GM12892 (cell line): Measurements from ENCODE around the gene HNRNPUL1.

Experiments
- DNase-seq: peaks from one replicate; pipeline ENCODE4 v3.0.0; 2011; ENCODE audit not compliant: insufficient read length
- FAIRE-seq: peaks from 2 replicates; lab custom pipeline; 2011; peaks lifted over from hg19 to GRCh38; lab: Jason Lieb, UNC
- POLR2A ChIP-seq: IDR thresholded peaks from 2 replicates; pipeline ENCODE4 v1.6.1; 2011; ENCODE audit warnings: low read depth, low read length, control low read depth
- POLR2AphosphoS5 ChIP-seq: IDR thresholded peaks from 2 replicates; pipeline ENCODE4 v1.6.1; 2011; ENCODE audit warnings: low read depth, low read length, control low read depth
- TAF1 ChIP-seq: IDR thresholded peaks from 2 replicates; pipeline ENCODE4 v1.6.1; 2011; ENCODE audit warnings: low read depth, mild to moderate bottlenecking, control low read depth, low read length, borderline replicate concordance

The HNRNPUL1 gene

GRCh38 chr19:41324921-41325639 is 60.9 kb downstream of the HNRNPUL1 start:
- TF ChIP-seq POLR2AphosphoS5 (peak; percentile 39; the same call in 1 of the 2 replicates), POLR2A (no peak)
- FAIRE-seq, result no peak
- DNase-seq, result no peak

DNA sequence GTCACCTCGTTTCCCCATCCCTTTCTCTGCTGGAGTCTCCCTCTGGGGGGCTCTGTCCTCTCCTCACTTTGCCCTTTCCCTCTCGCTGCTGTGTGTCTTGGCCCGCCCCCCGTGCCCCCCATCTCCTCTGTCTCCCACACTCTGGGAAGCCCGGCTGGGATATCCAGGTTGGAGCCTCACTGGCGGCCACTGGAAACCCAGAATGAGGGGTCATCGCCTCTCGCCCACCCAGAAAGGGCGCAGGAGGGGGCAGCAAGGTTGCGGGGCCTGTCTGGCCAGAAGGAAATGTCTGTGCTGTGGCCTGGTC is 61.4 kb downstream of the HNRNPUL1 start:
- FAIRE-seq (no peak), DNase-seq (no peak)
- TF ChIP-seq POLR2A, result no peak
- TF ChIP-seq POLR2AphosphoS5, result no peak

DNA sequence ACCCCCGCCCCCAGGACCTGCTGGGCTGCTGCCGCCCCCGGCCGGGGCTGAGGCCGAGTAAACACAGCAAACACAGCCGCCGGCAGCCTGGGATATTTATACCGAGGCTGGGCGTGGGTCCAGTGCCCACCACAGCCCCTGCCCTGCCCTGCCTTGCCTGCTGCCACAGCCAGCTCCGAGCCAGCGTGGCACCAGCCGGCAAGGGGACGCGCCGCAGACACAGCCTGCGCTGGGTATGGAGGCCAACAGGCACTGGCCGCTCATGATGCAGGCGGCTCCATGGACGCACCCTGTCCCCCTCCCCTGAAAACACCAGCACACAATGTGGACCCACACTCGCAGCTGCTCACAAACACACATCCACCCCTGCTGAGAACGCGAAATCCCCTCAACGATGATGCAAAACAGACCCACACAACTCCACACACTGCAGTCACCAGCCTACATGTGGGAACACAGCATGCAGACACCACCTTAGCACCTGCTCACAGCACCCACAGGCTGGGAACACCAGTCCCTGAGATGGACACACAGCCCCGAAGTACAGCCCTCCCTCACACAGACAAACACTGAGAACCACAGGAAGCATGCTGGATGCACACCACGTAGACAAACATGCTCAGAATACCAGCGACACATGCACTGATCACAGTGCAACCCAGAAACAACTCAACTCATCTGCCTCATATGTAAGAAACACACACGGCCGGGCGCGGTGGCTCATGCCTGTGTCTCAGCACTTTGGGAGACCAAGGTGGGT is 62.0 kb downstream of the HNRNPUL1 start:
- no peak for DNase-seq
- TF ChIP-seq POLR2AphosphoS5, result peak; percentile 70
- TF ChIP-seq POLR2A, result no peak; the same call in 1 of the 2 replicates
- FAIRE-seq, result peak; percentile 85

- FAIRE-seq (no peak), DNase-seq (no peak)
- TF ChIP-seq POLR2A, result no peak
These were observed 63.0 kb downstream of the HNRNPUL1 start for GRCh38 chr19:41327076-41327575.

GRCh38 chr19:41327576-41328156 is 63.5 kb downstream of the HNRNPUL1 start:
- peak; percentile 85; the same call in 1 of the 2 replicates for TF ChIP-seq POLR2AphosphoS5
- TF ChIP-seq POLR2A, result peak; percentile 78
- 0 out of 2 replicates have a peak, but pooled peaks have one; percentile 25 for TF ChIP-seq TAF1
- FAIRE-seq, result peak; percentile 86
- DNase-seq, result peak; percentile 90

DNA sequence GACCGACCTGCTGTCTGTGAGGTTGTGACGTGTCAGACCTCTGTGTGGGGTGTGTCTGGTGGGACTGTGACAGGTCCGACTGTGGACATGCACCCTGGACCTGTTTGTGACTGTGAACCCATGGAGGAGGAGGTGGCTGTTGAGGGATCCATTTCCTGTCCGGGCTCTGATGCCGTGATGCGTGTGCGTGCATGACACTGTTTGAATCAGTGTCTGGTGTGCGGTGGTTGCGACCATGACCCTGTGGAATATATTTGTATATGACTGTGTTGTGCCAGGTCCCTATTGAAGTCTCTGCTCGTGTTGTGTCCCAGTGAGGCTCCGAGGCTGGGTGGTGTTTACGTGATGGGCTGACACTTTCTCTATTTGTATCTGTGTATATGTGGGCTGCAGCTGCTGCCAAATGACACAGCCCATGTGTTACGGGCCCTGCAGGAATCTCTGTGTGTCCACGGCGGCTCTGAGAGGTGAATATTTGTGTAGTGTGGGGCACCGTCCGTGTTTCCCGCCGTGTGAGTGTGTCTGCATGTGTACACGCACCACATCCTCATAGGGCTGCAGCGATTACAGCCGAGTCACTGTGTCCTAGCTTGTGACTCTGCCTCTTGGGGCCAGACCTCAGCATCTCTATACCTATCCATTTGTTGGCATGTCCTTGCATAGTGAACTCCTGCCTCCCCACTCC is 64.1 kb downstream of the HNRNPUL1 start:
- FAIRE-seq, result no peak
- DNase-seq, result no peak
- TF ChIP-seq TAF1, result no peak
- peak; percentile 19; the same call in 1 of the 2 replicates for TF ChIP-seq POLR2AphosphoS5
- peak; percentile 65; the same call in 1 of the 2 replicates for TF ChIP-seq POLR2A

DNA sequence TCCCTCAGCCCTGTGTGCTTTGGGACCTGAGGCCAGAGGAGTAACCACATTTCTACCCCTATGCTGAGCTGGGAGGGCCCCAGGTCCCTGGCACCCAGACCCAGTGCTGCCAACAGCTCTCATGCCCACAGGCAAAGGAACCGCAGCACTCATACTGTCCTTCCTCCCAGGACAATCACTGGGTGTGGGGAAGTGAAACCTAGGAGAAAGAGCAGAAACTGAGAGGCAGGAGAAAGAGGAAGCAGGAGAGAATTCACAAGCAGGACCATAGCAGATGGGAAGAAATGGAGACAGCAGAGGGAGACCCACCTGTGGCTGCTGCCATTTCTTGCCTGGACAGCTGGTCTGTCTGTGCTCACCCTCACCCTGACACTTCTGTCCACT is 64.7 kb downstream of the HNRNPUL1 start:
- TF ChIP-seq TAF1 (no peak), POLR2A (no peak), POLR2AphosphoS5 (no peak)
- DNase-seq, result no peak
- peak; percentile 42 for FAIRE-seq

GRCh38 chr19:41330481-41330880 is 66.3 kb downstream of the HNRNPUL1 start:
- TF ChIP-seq POLR2A (no peak), POLR2AphosphoS5 (no peak), TAF1 (no peak)
- FAIRE-seq (no peak), DNase-seq (no peak)

DNA sequence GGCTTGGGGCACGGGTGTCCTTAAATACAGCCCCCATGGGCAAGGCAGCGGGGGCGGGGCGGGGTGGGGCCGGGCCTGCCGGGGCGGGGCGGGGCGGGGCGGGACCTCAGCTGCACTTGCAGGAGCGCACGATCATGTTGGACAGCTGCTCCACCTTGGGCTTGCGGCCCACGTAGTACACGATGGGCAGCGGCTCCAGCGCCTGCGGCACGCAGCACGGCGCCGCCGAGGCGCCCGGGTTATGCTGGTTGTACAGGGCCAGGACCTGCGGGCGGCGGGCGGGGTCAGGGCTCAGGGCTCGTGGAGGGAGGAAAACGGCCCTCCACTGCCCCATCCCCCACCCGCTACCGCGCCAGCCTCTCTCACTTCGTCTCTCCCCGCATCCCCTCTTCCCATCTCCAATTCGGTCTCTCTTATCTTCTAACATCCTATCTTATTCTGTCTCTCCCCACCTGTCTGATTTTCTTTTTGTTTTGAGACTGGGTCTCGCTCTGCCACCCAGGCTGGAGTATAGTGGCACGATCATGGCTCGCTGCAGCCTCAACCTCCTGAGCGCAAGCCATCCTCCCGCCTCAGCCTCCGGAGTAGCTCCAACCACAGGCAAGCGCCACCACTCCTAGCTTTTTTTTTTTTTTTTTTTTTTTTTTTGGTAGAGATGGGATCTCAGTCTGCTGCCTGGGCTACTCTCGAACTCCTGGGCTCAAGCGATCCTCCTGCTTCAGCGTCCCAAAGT is 66.9 kb downstream of the HNRNPUL1 start:
- no peak for TF ChIP-seq TAF1
- no peak for TF ChIP-seq POLR2A
- TF ChIP-seq POLR2AphosphoS5, result no peak
- DNase-seq (no peak), FAIRE-seq (no peak)

- FAIRE-seq (no peak), DNase-seq (no peak)
- TF ChIP-seq TAF1, result no peak
- no peak for TF ChIP-seq POLR2AphosphoS5
- TF ChIP-seq POLR2A, result no peak
These were observed 67.8 kb downstream of the HNRNPUL1 start for GRCh38 chr19:41332000-41332399.

GRCh38 chr19:41332468-41332867 is 68.3 kb downstream of the HNRNPUL1 start:
- TF ChIP-seq TAF1 (no peak), POLR2A (no peak), POLR2AphosphoS5 (no peak)
- no peak for DNase-seq
- no peak for FAIRE-seq
